Spleen (tissue), 7 donors: Measurements from ENCODE around the gene VMO1.

Experiments
- POLR2A ChIP-seq, 3 donors: fragments of 450-650 bp; IDR thresholded peaks; one replicate each; pipeline ENCODE4 v1.5.1; 2017; ENCODE audit warnings: antibody characterized with exemption in 3 of 3, mild to moderate bottlenecking in 1 of 3
- POLR2AphosphoS5 ChIP-seq, 3 donors: sonication (generic); formaldehyde crosslinking; IDR thresholded peaks; one replicate each; pipeline ENCODE4 v1.5.1; 2017; ENCODE audit warnings: antibody characterized with exemption in 3 of 3
- TF ChIP-seq, protein P1 (sequence below), 11 experiments: fragments of 200-600 bp in 7 of 11; fragments of 450-650 bp in 4 of 11; sonication (generic) in 4 of 11; IDR thresholded peaks in 8 of 11; conservative IDR thresholded peaks in 3 of 11; 1 replicate in 7 of 11; 2 replicates in 4 of 11; pipeline versions ENCODE4 v1.4.0 to v1.8.0; 2016 to 2021; ENCODE audit warnings: antibody characterized with exemption in 11 of 11, inconsistent platforms in 4 of 11, mild to moderate bottlenecking in 1 of 11
- donor health status: DM: no; HTN: no; CAD: no; lungs with moderate emphysema.
- donor health status: DM: no; HTN: no; CAD: no.
- donor health status: DM: no; HTN: no; CAD: no.

DNA sequence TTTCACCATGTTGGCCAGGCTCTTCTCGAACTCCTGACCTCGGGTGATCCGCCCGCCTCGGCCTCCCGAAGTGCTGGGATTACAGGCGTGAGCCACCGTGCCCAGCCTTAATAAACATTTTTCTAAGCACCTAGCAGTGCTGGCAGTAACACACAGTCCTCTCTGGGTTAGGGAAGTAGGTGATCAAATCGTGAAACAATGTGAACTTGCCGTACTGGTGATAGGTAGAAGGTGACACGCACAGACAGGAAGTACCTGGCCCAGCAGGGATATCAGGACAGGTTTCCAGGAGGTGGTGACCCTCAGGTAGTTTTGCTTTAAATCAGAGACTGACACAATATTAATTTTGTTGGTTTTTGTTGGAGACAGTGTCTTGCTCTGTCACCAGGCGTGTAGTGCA, 25.3 kb upstream of the VMO1 start:
- TF ChIP-seq POLR2AphosphoS5 (IDR thresholded peaks at IDR 0.05) (no peak), POLR2A (IDR thresholded peaks at IDR 0.05) (no peak)
- TF ChIP-seq, protein P1, sequence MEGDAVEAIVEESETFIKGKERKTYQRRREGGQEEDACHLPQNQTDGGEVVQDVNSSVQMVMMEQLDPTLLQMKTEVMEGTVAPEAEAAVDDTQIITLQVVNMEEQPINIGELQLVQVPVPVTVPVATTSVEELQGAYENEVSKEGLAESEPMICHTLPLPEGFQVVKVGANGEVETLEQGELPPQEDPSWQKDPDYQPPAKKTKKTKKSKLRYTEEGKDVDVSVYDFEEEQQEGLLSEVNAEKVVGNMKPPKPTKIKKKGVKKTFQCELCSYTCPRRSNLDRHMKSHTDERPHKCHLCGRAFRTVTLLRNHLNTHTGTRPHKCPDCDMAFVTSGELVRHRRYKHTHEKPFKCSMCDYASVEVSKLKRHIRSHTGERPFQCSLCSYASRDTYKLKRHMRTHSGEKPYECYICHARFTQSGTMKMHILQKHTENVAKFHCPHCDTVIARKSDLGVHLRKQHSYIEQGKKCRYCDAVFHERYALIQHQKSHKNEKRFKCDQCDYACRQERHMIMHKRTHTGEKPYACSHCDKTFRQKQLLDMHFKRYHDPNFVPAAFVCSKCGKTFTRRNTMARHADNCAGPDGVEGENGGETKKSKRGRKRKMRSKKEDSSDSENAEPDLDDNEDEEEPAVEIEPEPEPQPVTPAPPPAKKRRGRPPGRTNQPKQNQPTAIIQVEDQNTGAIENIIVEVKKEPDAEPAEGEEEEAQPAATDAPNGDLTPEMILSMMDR (IDR thresholded peaks at IDR 0.05 in 8 of 11, conservative IDR thresholded peaks at IDR 0.05 in 3 of 11), result no peak
